HG03196 (cell line): Measurements from ENCODE around the gene LIPE.

Source experiments
- ATAC-seq: cut with Tn5 transposase; IDR thresholded peaks from one replicate; pipeline ENCODE4 v1.9.1; 2021; ENCODE audit not compliant: unreplicated experiment

LIPE gene

GRCh38 chr19:42445948-42446347 is 18.8 kb upstream of the LIPE start:
- ATAC-seq, result no peak

GRCh38 chr19:42443944-42444398 is 16.8 kb upstream of the LIPE start:
- ATAC-seq, result no peak

GRCh38 chr19:42442833-42443232 is 15.6 kb upstream of the LIPE start, which contains the start of gene CXCL17:
Gene CXCL17 (minus strand): TSS chr19:42442946. CDS start chr19:42442832, 114 bp downstream.
- no peak for ATAC-seq

- ATAC-seq, result no peak
Measured at GRCh38 chr19:42441049-42441445, 13.9 kb upstream of the LIPE start.

GRCh38 chr19:42440357-42441048 is 13.3 kb upstream of the LIPE start:
- ATAC-seq, result no peak

- no peak for ATAC-seq
Measured at GRCh38 chr19:42436006-42436405, 8.8 kb upstream of the LIPE start.

GRCh38 chr19:42435316-42435715 is 8.1 kb upstream of the LIPE start:
- no peak for ATAC-seq

GRCh38 chr19:42433503-42434260 is 6.5 kb upstream of the LIPE start:
- ATAC-seq, result peak; percentile 51

- ATAC-seq, result no peak
Measured at GRCh38 chr19:42431486-42431885, 4.3 kb upstream of the LIPE start.

GRCh38 chr19:42428676-42429075 is 1.5 kb upstream of the LIPE start:
- no peak for ATAC-seq

GRCh38 chr19:42426643-42427042 is 545 bp downstream of the LIPE start:
- ATAC-seq, result no peak

- ATAC-seq, result no peak
Measured at GRCh38 chr19:42424712-42425131, 2.5 kb downstream of the LIPE start.

GRCh38 chr19:42424345-42424707 is 2.9 kb downstream of the LIPE start:
- no peak for ATAC-seq

GRCh38 chr19:42423462-42424344 is 3.5 kb downstream of the LIPE start:
- ATAC-seq, result peak; percentile 82

GRCh38 chr19:42422901-42423461 is 4.2 kb downstream of the LIPE start:
- ATAC-seq, result peak; percentile 29

GRCh38 chr19:42422092-42422900 is 4.9 kb downstream of the LIPE start:
- ATAC-seq, result peak; percentile 14

GRCh38 chr19:42421591-42422031 is 5.6 kb downstream of the LIPE start:
- no peak for ATAC-seq

GRCh38 chr19:42421101-42421500 is 6.1 kb downstream of the LIPE start:
- ATAC-seq, result no peak

GRCh38 chr19:42420055-42420544 is 7.1 kb downstream of the LIPE start:
- no peak for ATAC-seq

- no peak for ATAC-seq
Measured at GRCh38 chr19:42419309-42419708, 7.9 kb downstream of the LIPE start.
